Measurements from ENCODE around the gene RCSD1.

RCSD1 gene

GRCh38 chr1:167618789-167619188 is 11.2 kb upstream of the RCSD1 start:
- TF ChIP-seq CTCF (IDR thresholded peaks at IDR 0.05; ENCODE audit: insufficient read depth, low read length, poor library complexity, severe bottlenecking), result no peak
- Histone ChIP-seq H3K27me3 (replicated peaks; ENCODE audit: control insufficient read depth, insufficient read depth, low read length) (no peaks in the 10 kb centered on the region), H3K36me3 (ENCODE audit: control insufficient read depth, insufficient read depth, low read length) (no peaks in the 10 kb centered on the region), H3K4me3 (replicated peaks; ENCODE audit: low read depth, low read length) (no peak overlapping the region)
- no peak for DNase-seq (ENCODE audit: extremely low read depth, insufficient read length)

GRCh38 chr1:167620002-167620401 is 10.0 kb upstream of the RCSD1 start:
- H3K4me3 ChIP-seq (replicated peaks; ENCODE audit: low read depth, low read length), result no peak overlapping the region
- no peaks in the 10 kb centered on the region for H3K27me3 ChIP-seq (replicated peaks; ENCODE audit: control insufficient read depth, insufficient read depth, low read length)
- no peak for TF ChIP-seq CTCF (IDR thresholded peaks at IDR 0.05; ENCODE audit: insufficient read depth, low read length, poor library complexity, severe bottlenecking)
- no peak for DNase-seq (ENCODE audit: extremely low read depth, insufficient read length)
- H3K36me3 ChIP-seq (ENCODE audit: control insufficient read depth, insufficient read depth, low read length), result no peaks in the 10 kb centered on the region

GRCh38 chr1:167621780-167622313 is 8.2 kb upstream of the RCSD1 start:
- TF ChIP-seq CTCF (IDR thresholded peaks at IDR 0.05; ENCODE audit: insufficient read depth, low read length, poor library complexity, severe bottlenecking), result no peak
- H3K27me3 ChIP-seq (replicated peaks; ENCODE audit: control insufficient read depth, insufficient read depth, low read length), result no peaks in the 10 kb centered on the region

DNA sequence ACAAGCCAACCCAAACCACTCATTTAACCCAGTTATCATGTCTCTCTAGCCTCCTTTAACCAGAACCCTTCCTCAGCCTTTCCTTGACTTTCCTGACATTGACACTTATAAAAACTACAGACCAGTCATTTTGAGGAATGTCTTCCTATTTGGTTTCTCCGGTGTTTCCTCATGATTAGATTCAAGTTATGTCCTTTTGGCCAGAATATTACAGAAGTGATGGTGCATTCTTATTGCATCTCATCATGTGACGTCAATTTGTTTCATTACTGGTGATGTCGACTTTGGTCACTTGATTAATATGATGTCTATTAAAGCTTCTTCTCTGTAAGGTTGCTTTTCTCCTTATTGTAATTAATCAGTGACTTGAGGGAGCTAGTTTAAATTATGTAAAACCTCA is 6.1 kb upstream of the RCSD1 start:
- H3K4me3 ChIP-seq (replicated peaks; ENCODE audit: low read depth, low read length), result no peak overlapping the region
- no peak for DNase-seq (ENCODE audit: extremely low read depth, insufficient read length)
- no peaks in the 10 kb centered on the region for H3K36me3 ChIP-seq (ENCODE audit: control insufficient read depth, insufficient read depth, low read length)
- TF ChIP-seq CTCF (IDR thresholded peaks at IDR 0.05; ENCODE audit: insufficient read depth, low read length, poor library complexity, severe bottlenecking), result no peak
- H3K27me3 ChIP-seq (replicated peaks; ENCODE audit: control insufficient read depth, insufficient read depth, low read length), result no peaks in the 10 kb centered on the region

More at GRCh38 chr1:167621780-167622313, 8.2 kb upstream of the RCSD1 start:
- H3K4me3 ChIP-seq (replicated peaks; ENCODE audit: low read depth, low read length), result no peak overlapping the region
- DNase-seq (ENCODE audit: extremely low read depth, insufficient read length), result no peak
- no peaks in the 10 kb centered on the region for H3K36me3 ChIP-seq (ENCODE audit: control insufficient read depth, insufficient read depth, low read length)

DNA sequence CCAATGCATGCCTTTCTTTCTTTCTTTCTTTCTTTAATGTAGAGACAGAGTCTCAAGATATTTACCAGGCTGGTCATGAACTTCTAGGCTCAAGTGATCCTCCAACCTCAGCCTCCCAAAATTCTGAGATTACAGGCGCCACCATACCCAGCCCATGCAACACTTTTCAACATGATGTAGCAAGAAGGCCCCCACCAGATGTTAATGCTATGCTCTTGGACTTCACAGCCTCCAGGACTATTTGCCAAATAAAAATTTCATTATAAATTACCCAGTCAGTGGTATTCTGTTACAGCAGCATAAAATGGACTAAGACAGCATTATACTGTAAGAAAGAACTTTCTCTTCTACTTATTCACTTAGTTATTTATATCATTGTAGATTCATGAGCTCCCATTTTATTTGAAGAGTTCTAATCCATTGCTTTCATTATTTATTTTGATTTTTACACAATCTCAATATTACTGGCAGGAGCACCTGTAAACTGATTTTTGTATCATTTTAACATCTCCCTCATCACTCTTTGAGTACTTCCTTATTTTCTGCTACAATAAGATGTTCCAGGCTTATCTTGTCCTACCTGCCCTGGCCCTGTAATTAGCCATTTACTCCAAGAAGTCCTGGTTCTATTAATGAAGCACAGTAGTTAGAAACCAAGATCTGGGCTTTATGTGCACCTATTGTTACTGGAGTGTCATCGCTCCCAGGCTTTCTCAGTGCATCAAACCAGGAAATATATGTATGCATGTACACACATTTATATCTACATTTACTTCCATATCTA is 4.8 kb upstream of the RCSD1 start:
- Histone ChIP-seq H3K36me3 (ENCODE audit: control insufficient read depth, insufficient read depth, low read length) (no peaks in the 10 kb centered on the region), H3K27me3 (replicated peaks; ENCODE audit: control insufficient read depth, insufficient read depth, low read length) (no peaks in the 10 kb centered on the region), H3K4me3 (replicated peaks; ENCODE audit: low read depth, low read length) (no peak overlapping the region)
- no peak for DNase-seq (ENCODE audit: extremely low read depth, insufficient read length)
- TF ChIP-seq CTCF (IDR thresholded peaks at IDR 0.05; ENCODE audit: insufficient read depth, low read length, poor library complexity, severe bottlenecking), result no peak
